K562 (cell line): ENCODE results near the gene SPATC1L. TPM values are rescaled to one million over a fixed set of nuclear protein-coding genes. Genes with fewer than 3 reads are reported as not detected.
A peak's percentile ranks its signal among the peaks of the same experiment; 100 is the strongest.

ENCODE experiments used
- ATAC-seq: fragments of 200-7000 bp; cut with Tn5 transposase; 3 replicates; pipeline ENCODE4 v1.9.1; 2020; ENCODE audit warnings: moderate library complexity
- BruUV-seq: library from RNA; stranded (reverse); fragments of 400-500 nt; replicated peaks from 2 replicates; lab custom pipeline; 2021; lab: Mats Ljungman, UMichigan
- CTCF ChIA-PET: fragments of 300-600 bp; formaldehyde crosslinking; extraction: SDS; loops from one replicate; lab custom pipeline; 2021; ENCODE audit warnings: low intra/inter-chr PET ratio; lab: Yijun Ruan, JAX
- POLR2A ChIA-PET: fragments of 300-600, 350-650 bp; sonication (Branson Sonifier 250); formaldehyde crosslinking; extraction: SDS; loops from one replicate; lab custom pipeline; 2021; ENCODE audit warnings: antibody characterized with exemption, inconsistent platforms; lab: Yijun Ruan, JAX
- DNase-seq, 4 experiments: peaks; one replicate each; pipeline versions ENCODE4 v3.0.0 to v3.0.0-alpha.2; 2011 to 2018; ENCODE audit warnings: low spot score in 3 of 4, mixed read lengths in 3 of 4; ENCODE audit errors: extremely low read depth in 1 of 4
- FAIRE-seq: peaks from 2 replicates; lab custom pipeline; 2011; peaks lifted over from hg19 to GRCh38; lab: Jason Lieb, UNC
- H2AFZ ChIP-seq: 2 replicates; pipeline ENCODE4 v1.6.0; 2011; ENCODE audit warnings: low read depth, low read length, control low read depth, inconsistent platforms
- H3K27ac ChIP-seq: fragments of 200-600 bp; 3 replicates; pipeline ENCODE4 v1.8.0; 2011; ENCODE audit warnings: low read depth, mild to moderate bottlenecking, control low read depth, inconsistent platforms, low read length, moderate library complexity, mixed read lengths; ENCODE audit errors: extremely low read depth
- H3K27me3 ChIP-seq, 2 experiments: fragments of 300-600 bp in 1 of 2; 2 replicates in 1 of 2; 3 replicates in 1 of 2; pipeline versions ENCODE4 v1.6.0 to v1.8.0; 2011; ENCODE audit warnings: inconsistent platforms in 2 of 2, low read length in 2 of 2, mild to moderate bottlenecking in 1 of 2, mixed read lengths in 1 of 2, moderate library complexity in 1 of 2; ENCODE audit not compliant: control insufficient read depth in 2 of 2, insufficient read depth in 2 of 2
- H3K36me3 ChIP-seq: fragments of 300-600 bp; 3 replicates; pipeline ENCODE4 v1.8.0; 2011; ENCODE audit warnings: mild to moderate bottlenecking, low read length, inconsistent platforms; ENCODE audit not compliant: control insufficient read depth, insufficient read depth
- H3K4me1 ChIP-seq, 2 experiments: fragments of 200-600 bp in 1 of 2; replicated peaks in 1 of 2; 2 replicates in 1 of 2; 3 replicates in 1 of 2; pipeline versions ENCODE4 v1.5.1 to v1.8.0; 2011; ENCODE audit warnings: inconsistent platforms in 2 of 2, low read length in 2 of 2, mild to moderate bottlenecking in 1 of 2, mixed read lengths in 1 of 2, moderate library complexity in 1 of 2; ENCODE audit not compliant: control insufficient read depth in 2 of 2, insufficient read depth in 2 of 2
- H3K4me2 ChIP-seq: 2 replicates; pipeline ENCODE4 v1.6.1; 2011; ENCODE audit warnings: low read length, control low read depth, inconsistent platforms, mixed read lengths; ENCODE audit not compliant: insufficient read depth
- H3K4me3 ChIP-seq: fragments of 200-600 bp; sonication (generic), shearing (Covaris generic); 2 replicates; pipeline ENCODE4 v1.5.1; 2016; ENCODE audit warnings: control low read depth, inconsistent platforms
- H3K79me2 ChIP-seq: fragments of 200-600 bp; 3 replicates; pipeline ENCODE4 v1.8.0; 2011; ENCODE audit warnings: low read length, inconsistent platforms; ENCODE audit not compliant: control insufficient read depth, insufficient read depth
- H3K9ac ChIP-seq, 2 experiments: 2 replicates each; pipeline versions ENCODE4 v1.6.0 to v1.6.1; 2011; ENCODE audit warnings: low read depth in 2 of 2, low read length in 2 of 2, control low read depth in 1 of 2, inconsistent platforms in 1 of 2, mild to moderate bottlenecking in 1 of 2, mixed read lengths in 1 of 2; ENCODE audit not compliant: insufficient read depth in 1 of 2
- H3K9me1 ChIP-seq: one replicate; pipeline ENCODE4 v1.6.0; 2011; ENCODE audit warnings: inconsistent platforms, mild to moderate bottlenecking, low read length, moderate library complexity; ENCODE audit not compliant: control insufficient read depth, insufficient read depth
- H3K9me3 ChIP-seq: replicated peaks from 2 replicates; pipeline ENCODE4 v1.5.1; 2011; ENCODE audit warnings: low read depth, low read length, inconsistent platforms; ENCODE audit not compliant: control insufficient read depth, insufficient read depth
- H4K20me1 ChIP-seq: replicated peaks from 2 replicates; pipeline ENCODE4 v1.6.1; 2011; ENCODE audit warnings: low read length, inconsistent platforms, mixed read lengths; ENCODE audit not compliant: control insufficient read depth, insufficient read depth
- ELF1 ChIP-seq: fragments of 200-800 bp; sonication (Bioruptor generic); IDR thresholded peaks from 2 replicates; pipeline ENCODE4 v1.6.1; 2016; ENCODE audit warnings: missing genetic modification characterization, missing compliant biosample characterization
- ETV5 ChIP-seq: sonication (generic); formaldehyde crosslinking; IDR thresholded peaks from 2 replicates; pipeline ENCODE4 v1.4.0; 2020; ENCODE audit warnings: low read depth, mild to moderate bottlenecking, missing genetic modification reagents
- ETV6 ChIP-seq, 3 experiments: fragments of 150-350 bp in 1 of 3; sonication (generic) in 1 of 3; formaldehyde crosslinking in 1 of 3; IDR thresholded peaks; 2 replicates each; pipeline versions ENCODE4 v1.6.1 to v1.8.0; 2014 to 2022; ENCODE audit warnings: borderline replicate concordance in 2 of 3, low read depth in 2 of 3, antibody characterized with exemption in 1 of 3, low read length in 1 of 3, mild to moderate bottlenecking in 1 of 3, missing genetic modification reagents in 1 of 3
- FOS ChIP-seq: IDR thresholded peaks from 3 replicates; pipeline ENCODE4 v1.6.1; 2011; ENCODE audit not compliant: insufficient read length; ENCODE audit errors: extremely low read depth
- HNRNPH1 ChIP-seq: fragments of 200-400 bp; formaldehyde crosslinking; optimal IDR thresholded peaks from 2 replicates; pipeline ENCODE3; 2017; ENCODE audit warnings: low read depth, mild to moderate bottlenecking, low read length, moderate library complexity
- ZNF551 ChIP-seq: fragments of 250-450 bp; sonication (Bioruptor Pico); IDR thresholded peaks from 2 replicates; pipeline ENCODE4 v1.5.0; 2021; ENCODE audit warnings: mild to moderate bottlenecking, moderate library complexity
- ZNF57 ChIP-seq: fragments of 450-650 bp; formaldehyde crosslinking; IDR thresholded peaks from 2 replicates; pipeline ENCODE4 v1.4.0; 2020; ENCODE audit warnings: mild to moderate bottlenecking, moderate library complexity
- ZNF780A ChIP-seq: fragments of 250-450 bp; sonication (Bioruptor Pico); IDR thresholded peaks from 2 replicates; pipeline ENCODE4 v1.5.0; 2021; ENCODE audit warnings: mild to moderate bottlenecking
- WGBS: fragments of 100-300 bp; shearing (Covaris generic); methylation state at CpG from one replicate; pipeline ENCODE4 v1.1.6; 2016; ENCODE audit warnings: low coverage, mixed read lengths; ENCODE audit not compliant: insufficient coverage; ENCODE audit errors: missing lambda C conversion rate; 5-methylcytosine and 5-hydroxymethylcytosine counted together
- in situ Hi-C: fragments of 300-500 bp; cut with MboI; formaldehyde crosslinking; loops from 4 replicates; pipeline ENCODE4 v1.15.0; 2018; ENCODE audit warnings: inconsistent platforms, mixed read lengths
- intact Hi-C: fragments of 100-400 bp; cut with micrococcal nuclease; formaldehyde crosslinking; loops from 2 replicates; pipeline ENCODE4 v1.14.2; 2022
- polyA plus RNA-seq, 8 experiments: library from polyadenylated mRNA; depleted of rRNA in 4 of 8; stranded (reverse) in 5 of 8; unstranded in 3 of 8; fragments of >200 nt; fragmentation: Nextera tagmentation in 2 of 8; fragmentation: Illumina TruSeq in 1 of 8; extraction: Ambion mirVana in 2 of 8; extraction: Trizol in 1 of 8; gene quantifications; 2 replicates each; pipeline versions ENCODE4 v1.2.1 to v1.2.3, GENCODE V29; 2011 to 2014; ENCODE audit warnings: inconsistent platforms in 1 of 8, missing spikeins in 1 of 8
- total RNA-seq, 7 experiments: library from RNA; depleted of rRNA in 6 of 7; stranded (reverse); fragments of >200 nt in 6 of 7; fragmentation: Illumina TruSeq in 2 of 7; extraction: Trizol in 2 of 7; gene quantifications; 2 replicates each; pipeline versions ENCODE4 v1.2.1 to v1.2.3, GENCODE V29; 2011 to 2021; ENCODE audit warnings: low replicate concordance in 1 of 7
- TF ChIP-seq, protein P1 (sequence below): fragments of 250-450 bp; sonication (Bioruptor Pico); IDR thresholded peaks from 2 replicates; pipeline ENCODE4 v1.9.0; 2021; ENCODE audit warnings: mild to moderate bottlenecking
- TF ChIP-seq, protein P2 (sequence below): fragments of 250-450 bp; sonication (Bioruptor Pico); IDR thresholded peaks from 2 replicates; pipeline ENCODE4 v1.9.0; 2021; ENCODE audit warnings: mild to moderate bottlenecking, inconsistent platforms
- TF ChIP-seq, protein P3 (sequence below): fragments of 450-650 bp; IDR thresholded peaks from 2 replicates; pipeline ENCODE4 v1.6.1; 2018; ENCODE audit not compliant: partially characterized antibody

SPATC1L gene
- total and polyA plus RNA-seq, 9 of the 15 experiments (the other 6 are each of a cell fraction or from before 2014, with no cell fraction given) = 0.14 to 121 (median 34.0) TPM; not detected in 1

DNA sequence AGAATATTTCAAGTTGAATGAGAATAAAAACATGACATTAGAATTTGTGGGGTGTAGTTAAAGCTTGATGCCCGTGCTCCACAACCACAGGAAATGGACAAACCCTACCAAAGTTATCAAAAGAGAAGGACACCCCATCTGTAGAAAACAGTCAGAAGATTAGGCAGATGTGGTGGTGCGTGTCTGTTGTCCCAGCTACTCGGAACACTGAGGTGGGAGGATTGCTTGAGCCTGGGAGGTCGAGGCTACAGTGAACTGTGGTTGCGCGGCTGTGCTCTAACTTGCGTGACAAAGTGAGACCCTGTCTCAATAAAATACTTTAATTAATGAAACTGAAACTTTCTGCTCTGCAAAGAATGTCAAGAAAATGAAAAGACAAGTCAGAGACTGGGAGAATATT, 1.5 kb upstream of the SPATC1L start:
- Histone ChIP-seq H3K4me2 (peak overlapping the region; percentile 95), H3K27ac (peak overlapping the region; percentile 67; the same call in 2 of the 3 replicates), H3K4me1 (peaks cover 57 to 85% of the 10 kb centered on the region in 2 experiments), H4K20me1 (no peaks in the 10 kb centered on the region), H2AFZ (peak overlapping the region; percentile 96), H3K79me2 (peaks cover 31% of the 10 kb centered on the region), H3K9me3 (no peaks in the 10 kb centered on the region), H3K9ac (peak overlapping the region; percentile 30 to 45; a peak in 3 of 4 replicates), H3K4me3 (peak overlapping the region; percentile 88), H3K9me1 (peaks cover 5% of the 10 kb centered on the region), H3K27me3 (no peaks in the 10 kb centered on the region), H3K36me3 (peaks cover 46% of the 10 kb centered on the region; the same call in 2 of the 3 replicates)
- DNase-seq (peak in 3 of 4 experiments; percentile 6 to 57 (median 7)), FAIRE-seq (no peak), ATAC-seq (no peak)
- POLR2A ChIA-PET = interaction anchor here (0.6 to 0.7 kb wide), 2 partner anchors 10 to 1267 kb away, joined by 3 read pairs; no protein-coding TSS in a partner anchor
- intact Hi-C loops (loop anchor here (5.0 kb wide), 1 partner anchor 42 kb away; the partner anchor contains the start of gene LSS), in situ Hi-C loops (no loop called here)
- 7% methylated on average over 7 of the region's 7 CpGs for WGBS
- CTCF ChIA-PET = no interaction called here
- BruUV-seq = no TSS peak
- TF ChIP-seq HNRNPH1 = no peak
- TF ChIP-seq, protein P1, sequence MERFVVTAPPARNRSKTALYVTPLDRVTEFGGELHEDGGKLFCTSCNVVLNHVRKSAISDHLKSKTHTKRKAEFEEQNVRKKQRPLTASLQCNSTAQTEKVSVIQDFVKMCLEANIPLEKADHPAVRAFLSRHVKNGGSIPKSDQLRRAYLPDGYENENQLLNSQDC = no peak
- no peak for TF ChIP-seq ELF1
- no peak for TF ChIP-seq FOS
- TF ChIP-seq, protein P2, sequence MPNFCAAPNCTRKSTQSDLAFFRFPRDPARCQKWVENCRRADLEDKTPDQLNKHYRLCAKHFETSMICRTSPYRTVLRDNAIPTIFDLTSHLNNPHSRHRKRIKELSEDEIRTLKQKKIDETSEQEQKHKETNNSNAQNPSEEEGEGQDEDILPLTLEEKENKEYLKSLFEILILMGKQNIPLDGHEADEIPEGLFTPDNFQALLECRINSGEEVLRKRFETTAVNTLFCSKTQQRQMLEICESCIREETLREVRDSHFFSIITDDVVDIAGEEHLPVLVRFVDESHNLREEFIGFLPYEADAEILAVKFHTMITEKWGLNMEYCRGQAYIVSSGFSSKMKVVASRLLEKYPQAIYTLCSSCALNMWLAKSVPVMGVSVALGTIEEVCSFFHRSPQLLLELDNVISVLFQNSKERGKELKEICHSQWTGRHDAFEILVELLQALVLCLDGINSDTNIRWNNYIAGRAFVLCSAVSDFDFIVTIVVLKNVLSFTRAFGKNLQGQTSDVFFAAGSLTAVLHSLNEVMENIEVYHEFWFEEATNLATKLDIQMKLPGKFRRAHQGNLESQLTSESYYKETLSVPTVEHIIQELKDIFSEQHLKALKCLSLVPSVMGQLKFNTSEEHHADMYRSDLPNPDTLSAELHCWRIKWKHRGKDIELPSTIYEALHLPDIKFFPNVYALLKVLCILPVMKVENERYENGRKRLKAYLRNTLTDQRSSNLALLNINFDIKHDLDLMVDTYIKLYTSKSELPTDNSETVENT (CRISPR knock-in tag) = no peak
- TF ChIP-seq ZNF780A (CRISPR knock-in tag) = no peak
- TF ChIP-seq ZNF57 (CRISPR knock-in tag) = no peak
- no peak for TF ChIP-seq ZNF551 (CRISPR knock-in tag)
- TF ChIP-seq ETV5 (CRISPR knock-in tag) = no peak
- TF ChIP-seq, protein P3, sequence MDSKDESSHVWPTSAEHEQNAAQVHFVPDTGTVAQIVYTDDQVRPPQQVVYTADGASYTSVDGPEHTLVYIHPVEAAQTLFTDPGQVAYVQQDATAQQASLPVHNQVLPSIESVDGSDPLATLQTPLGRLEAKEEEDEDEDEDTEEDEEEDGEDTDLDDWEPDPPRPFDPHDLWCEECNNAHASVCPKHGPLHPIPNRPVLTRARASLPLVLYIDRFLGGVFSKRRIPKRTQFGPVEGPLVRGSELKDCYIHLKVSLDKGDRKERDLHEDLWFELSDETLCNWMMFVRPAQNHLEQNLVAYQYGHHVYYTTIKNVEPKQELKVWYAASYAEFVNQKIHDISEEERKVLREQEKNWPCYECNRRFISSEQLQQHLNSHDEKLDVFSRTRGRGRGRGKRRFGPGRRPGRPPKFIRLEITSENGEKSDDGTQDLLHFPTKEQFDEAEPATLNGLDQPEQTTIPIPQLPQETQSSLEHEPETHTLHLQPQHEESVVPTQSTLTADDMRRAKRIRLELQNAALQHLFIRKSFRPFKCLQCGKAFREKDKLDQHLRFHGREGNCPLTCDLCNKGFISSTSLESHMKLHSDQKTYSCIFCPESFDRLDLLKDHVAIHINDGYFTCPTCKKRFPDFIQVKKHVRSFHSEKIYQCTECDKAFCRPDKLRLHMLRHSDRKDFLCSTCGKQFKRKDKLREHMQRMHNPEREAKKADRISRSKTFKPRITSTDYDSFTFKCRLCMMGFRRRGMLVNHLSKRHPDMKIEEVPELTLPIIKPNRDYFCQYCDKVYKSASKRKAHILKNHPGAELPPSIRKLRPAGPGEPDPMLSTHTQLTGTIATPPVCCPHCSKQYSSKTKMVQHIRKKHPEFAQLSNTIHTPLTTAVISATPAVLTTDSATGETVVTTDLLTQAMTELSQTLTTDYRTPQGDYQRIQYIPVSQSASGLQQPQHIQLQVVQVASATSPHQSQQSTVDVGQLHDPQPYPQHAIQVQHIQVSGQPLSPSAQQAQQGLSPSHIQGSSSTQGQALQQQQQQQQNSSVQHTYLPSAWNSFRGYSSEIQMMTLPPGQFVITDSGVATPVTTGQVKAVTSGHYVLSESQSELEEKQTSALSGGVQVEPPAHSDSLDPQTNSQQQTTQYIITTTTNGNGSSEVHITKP = no peak
- no peak for TF ChIP-seq ETV6 (IDR thresholded peaks at IDR 0.05; ENCODE audit: borderline replicate concordance in 1 of 2, low read depth in 2 of 2, low read length in 1 of 2)
- no peak for TF ChIP-seq ETV6 (CRISPR knock-in tag; IDR thresholded peaks at IDR 0.05; ENCODE audit: borderline replicate concordance)
